GM10266 (cell line): ENCODE measurements around the gene BEAN1.

Experiments used
- DNase-seq: peaks from one replicate; pipeline ENCODE4 v3.0.0; 2012; ENCODE audit errors: extremely low spot score
- TF ChIP-seq, protein P1 (sequence below): IDR thresholded peaks from 2 replicates; pipeline ENCODE4 v1.5.1; 2012; ENCODE audit warnings: mild to moderate bottlenecking, low read depth; ENCODE audit not compliant: control insufficient read depth, insufficient read depth; ENCODE audit errors: missing control alignments

BEAN1 gene

DNA sequence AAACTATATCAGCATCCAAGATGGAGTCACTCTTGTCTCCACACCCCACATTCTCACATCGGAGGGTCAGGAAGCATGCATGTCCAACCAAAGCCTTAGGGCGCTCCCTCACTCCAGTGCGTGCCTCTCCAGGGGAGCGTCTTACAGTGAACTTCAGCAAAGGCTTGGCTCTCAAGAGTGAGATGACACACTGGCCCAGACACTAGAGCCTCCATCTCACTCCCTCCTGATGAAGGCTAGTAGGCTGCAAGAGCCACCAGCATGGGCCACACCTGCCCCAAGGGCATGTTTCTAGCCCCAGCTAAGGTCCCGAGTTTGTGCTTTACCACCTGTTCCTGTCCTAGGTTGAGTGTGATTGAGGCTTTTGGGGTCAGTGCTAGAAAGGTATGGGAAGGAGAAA is 40.5 kb downstream of the BEAN1 start:
- TF ChIP-seq, protein P1, sequence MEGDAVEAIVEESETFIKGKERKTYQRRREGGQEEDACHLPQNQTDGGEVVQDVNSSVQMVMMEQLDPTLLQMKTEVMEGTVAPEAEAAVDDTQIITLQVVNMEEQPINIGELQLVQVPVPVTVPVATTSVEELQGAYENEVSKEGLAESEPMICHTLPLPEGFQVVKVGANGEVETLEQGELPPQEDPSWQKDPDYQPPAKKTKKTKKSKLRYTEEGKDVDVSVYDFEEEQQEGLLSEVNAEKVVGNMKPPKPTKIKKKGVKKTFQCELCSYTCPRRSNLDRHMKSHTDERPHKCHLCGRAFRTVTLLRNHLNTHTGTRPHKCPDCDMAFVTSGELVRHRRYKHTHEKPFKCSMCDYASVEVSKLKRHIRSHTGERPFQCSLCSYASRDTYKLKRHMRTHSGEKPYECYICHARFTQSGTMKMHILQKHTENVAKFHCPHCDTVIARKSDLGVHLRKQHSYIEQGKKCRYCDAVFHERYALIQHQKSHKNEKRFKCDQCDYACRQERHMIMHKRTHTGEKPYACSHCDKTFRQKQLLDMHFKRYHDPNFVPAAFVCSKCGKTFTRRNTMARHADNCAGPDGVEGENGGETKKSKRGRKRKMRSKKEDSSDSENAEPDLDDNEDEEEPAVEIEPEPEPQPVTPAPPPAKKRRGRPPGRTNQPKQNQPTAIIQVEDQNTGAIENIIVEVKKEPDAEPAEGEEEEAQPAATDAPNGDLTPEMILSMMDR: no peak
- DNase-seq: no peak

DNA sequence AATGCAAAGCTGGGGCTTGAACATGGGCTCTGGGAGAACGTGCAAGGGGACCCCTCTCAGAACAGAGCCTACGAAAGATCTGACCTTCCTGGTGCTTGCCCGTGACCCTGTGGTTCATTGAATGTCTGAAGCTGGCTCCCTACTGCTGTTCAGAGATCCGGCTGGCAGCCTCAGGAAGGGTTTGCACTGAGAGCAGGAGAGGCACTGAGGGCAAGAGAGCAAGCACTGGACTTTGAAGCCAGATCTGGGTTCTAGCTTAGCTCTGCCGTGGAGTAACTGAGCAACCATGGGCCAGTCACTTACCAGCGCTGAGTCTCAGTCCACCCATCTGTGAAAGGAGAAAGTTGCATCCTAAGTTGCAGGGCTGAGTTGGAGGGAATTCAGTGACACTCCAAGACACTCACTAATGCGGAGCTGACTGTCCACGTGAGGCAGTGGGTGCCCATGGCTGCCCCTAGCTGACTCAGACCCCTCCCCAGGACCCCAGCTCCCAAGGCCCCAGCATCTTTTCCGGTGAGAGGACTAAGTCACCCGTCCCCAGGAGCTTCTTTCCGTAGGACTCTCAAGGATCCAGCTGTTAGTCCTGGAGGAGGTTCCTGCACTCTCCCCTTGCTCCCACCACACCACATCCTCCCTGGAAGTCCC is 41.3 kb downstream of the BEAN1 start:
- no peak for DNase-seq
- TF ChIP-seq, protein P1: no peak

DNA sequence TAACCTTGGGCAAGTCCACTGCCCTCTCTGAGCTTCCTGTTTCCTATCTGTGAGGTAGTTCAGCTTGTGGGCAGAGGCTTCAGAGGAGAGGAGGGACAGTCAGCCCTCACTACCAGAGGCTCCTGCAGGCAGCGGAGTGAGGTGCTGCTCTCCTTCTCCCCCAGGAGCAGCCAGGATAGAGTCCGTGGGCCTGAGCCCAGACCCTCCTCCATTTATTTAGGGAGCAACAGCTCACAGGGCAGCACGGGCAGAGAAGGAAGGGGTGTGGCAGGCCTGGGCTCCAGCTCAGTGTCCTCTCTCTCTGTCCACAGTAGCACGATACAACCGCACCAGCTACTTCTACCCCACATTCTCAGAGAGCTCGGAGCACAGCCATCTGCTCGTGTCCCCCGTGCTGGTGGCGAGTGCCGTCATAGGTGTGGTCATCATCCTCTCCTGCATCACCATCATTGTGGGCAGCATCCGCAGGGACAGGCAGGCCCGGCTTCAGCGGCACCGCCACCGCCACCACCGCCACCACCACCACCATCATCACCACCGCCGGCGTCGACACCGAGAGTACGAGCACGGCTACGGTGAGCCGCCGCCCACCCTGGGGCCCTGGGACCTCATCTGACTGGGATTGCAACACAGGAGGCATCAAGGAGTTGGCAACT is 42.3 kb downstream of the BEAN1 start:
- no peak for DNase-seq
- TF ChIP-seq, protein P1: no peak

DNA sequence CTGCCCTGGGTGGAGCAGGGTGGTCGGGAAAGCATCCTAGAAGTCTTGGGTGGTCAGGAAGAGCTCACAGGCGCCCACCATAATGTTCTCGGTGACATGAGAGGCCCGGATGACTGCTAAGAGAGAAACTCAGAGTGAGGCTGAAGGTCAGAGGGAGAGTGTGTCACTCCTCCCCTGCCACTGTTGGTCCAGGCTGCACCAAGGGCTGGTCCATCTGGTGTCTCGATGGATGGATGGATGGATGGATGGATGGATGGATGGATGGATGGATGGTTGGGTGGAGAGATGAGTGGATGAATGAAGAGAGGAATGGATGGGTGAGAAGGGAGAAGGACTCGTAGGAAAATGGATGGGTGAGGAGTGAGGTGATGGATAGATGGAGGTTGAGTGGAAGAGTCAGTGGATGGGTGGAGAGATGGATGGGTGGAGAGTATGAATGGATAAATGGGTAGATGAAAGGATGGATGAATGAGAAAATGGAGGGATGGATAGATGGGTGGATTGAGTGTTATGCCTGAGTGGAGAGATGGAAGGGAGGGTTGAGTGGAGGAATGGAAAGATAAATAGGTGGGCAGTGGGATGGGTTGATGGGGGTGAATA is 43.0 kb downstream of the BEAN1 start:
- TF ChIP-seq, protein P1: no peak
- no peak for DNase-seq

DNA sequence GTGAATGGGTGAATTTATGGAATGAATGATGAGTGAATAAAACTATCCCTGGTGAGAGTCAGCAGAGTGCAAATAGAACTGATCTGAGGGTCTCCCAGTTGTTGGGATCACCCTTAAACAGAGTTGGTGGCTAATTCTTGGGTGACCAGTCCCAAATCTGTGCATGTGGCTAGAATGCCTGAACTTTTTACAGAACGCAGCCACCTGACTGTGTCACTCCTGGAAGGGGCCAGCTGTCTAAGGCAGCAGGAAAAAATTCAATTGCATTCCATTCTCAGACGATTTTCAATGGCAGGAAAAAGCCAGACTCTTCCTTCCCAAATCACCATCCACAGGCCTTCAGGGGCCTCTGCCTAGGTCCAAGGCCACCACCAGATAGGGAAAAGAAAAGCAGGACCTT is 43.5 kb downstream of the BEAN1 start:
- no peak for DNase-seq
- TF ChIP-seq, protein P1: no peak

DNA sequence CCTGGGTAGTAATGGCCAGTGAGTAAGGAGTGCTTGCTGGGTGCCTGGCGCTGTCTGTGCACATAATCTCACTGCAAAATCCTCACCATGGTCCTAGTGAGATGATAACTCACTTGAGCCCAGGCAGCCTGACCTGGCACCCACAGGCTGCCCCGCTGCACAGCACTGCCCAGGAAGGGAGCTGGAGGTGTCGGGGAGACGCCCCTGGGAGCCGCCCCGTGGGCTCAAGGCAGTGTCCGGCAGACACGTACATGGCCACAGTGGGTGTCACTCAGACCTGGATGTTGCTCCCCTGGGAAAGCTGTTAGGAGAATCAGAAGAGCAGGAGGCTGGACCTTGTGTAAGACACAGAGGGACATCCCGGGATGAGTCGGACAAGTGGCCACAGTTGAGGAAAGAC is 44.2 kb downstream of the BEAN1 start:
- TF ChIP-seq, protein P1: no peak
- no peak for DNase-seq
